ENCODE data around the gene MRPL55. TPM values are rescaled to one million over a fixed set of nuclear protein-coding genes. Genes with fewer than 3 reads are reported as not detected.

MRPL55 gene
- total RNA-seq, 2 experiments from 2014 or later, result 45.5 TPM

DNA sequence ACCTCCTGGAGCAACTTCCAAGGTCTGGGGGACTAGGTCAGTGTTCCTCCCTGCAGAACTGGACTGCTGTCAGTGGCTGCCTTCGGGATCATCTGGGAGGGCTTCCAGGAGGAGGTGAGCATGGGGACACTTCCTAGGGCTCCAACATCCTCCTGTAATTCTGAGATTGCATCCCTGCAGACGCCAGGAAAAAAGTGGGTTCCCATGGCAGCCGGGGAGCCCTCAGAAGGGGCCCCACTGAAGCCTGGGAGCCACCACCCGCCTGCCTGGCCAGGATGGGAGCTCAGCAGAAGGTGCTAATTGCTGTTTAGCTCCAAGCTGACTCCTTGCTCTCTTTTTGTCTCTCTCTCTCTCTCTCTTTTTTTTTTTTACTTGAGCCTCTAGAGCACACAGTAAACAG lies 42.7 kb downstream of the MRPL55 start:
- no peaks in the 10 kb centered on the region for H3K36me3 Mint-ChIP-seq (ENCODE audit: low read depth)
- no peaks in the 10 kb centered on the region for H3K9me3 Mint-ChIP-seq
- CTCF ChIA-PET, result interaction anchor here (0.6 kb wide), 1 partner anchor 22 kb away, joined by 5 read pairs; no protein-coding TSS in a partner anchor
- no peak overlapping the region for H3K4me3 Mint-ChIP-seq
- H3K4me1 Mint-ChIP-seq (ENCODE audit: low read depth), result no peaks in the 10 kb centered on the region
- peaks cover 8% of the 10 kb centered on the region for H3K27me3 Mint-ChIP-seq (ENCODE audit: low read depth)
- DNase-seq, result no peak
- intact Hi-C loops (cut with micrococcal nuclease), result no loop called here
- H3K27ac Mint-ChIP-seq, result no peak overlapping the region

DNA sequence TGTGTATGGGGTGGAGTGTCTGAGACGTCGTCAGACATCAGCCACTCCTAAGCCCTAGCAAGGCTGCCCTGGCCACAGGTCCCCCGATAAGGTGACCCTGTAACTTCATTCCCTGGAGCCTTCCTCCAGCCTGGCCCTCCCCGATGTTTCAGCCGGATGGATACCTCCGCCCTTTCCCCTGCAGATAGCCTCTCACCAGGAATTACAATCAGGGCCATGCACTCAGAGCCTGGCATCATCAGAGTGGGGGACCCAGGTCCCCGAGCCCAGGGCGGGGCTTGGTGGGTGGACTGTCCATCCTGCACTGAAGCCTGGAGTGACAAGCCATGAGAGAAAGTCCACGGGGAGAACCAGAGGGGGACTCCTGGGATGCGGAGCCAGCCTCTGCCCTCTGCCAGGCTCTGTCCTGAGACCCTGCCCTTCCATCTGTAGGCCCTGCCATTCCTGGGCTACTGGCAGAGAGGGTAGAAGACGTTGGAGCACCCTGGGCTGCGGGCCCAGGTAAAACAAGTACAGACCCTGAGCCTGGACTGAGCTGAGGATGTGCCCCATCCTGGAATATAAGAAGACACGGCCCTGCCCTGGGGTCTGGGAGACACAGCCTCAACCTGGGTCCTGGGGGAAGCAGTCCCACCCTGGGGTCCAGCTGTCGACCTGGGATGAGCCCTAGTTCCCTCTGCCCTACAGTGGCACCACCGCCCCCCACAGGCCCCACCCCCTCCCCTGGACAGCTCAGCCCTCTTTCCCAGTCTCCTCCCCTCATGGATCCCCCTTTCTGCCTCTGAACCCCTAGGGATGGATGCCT lies 43.4 kb downstream of the MRPL55 start:
- H3K27me3 Mint-ChIP-seq (ENCODE audit: low read depth), result peaks cover 15% of the 10 kb centered on the region
- no peak for DNase-seq
- intact Hi-C loops (cut with micrococcal nuclease), result no loop called here

DNA sequence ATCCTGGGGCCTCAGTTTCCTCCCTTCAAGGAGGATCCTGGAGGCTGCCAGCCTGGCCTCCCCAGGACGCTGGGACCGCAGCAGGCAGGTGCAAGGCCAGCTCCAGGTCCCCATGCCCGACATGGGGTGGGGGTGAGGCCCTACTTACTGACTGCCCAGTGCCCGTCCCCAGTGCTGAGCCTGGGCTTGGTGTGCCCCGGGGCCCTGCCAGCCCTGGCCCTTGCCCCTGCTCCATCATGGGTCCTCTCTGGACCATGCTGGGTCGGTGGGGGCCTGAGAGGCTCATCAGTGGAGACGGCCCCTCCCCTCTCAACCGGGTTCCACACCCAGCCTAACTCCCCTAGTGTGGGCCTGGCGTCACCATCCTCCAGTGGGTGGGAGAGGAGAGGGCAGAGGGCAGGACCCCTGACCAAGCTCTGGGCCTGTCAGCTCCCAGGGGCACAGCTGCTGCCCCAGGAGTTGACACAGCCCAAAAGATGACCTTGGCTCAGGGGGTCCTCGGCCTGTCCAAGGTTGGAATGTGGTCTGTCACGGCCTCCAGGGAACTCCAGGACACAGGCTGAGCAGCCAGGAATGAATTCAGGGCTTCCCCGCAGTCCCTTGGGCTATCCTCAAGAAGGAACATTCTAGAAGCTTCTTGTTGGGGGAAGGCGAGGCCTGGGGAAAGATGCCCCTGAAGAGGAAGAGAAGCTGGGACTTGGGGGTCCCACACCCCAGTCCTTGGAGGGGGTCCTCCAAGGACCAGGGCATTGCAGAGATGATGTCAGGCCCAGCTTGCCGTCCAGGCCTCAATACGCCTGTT lies 44.2 kb downstream of the MRPL55 start:
- intact Hi-C loops (cut with micrococcal nuclease), result no loop called here
- no peak overlapping the region for H3K4me3 Mint-ChIP-seq
- peaks cover 8% of the 10 kb centered on the region for H3K4me1 Mint-ChIP-seq (ENCODE audit: low read depth)
- H3K9me3 Mint-ChIP-seq, result no peaks in the 10 kb centered on the region
- no peak overlapping the region for H3K27ac Mint-ChIP-seq
- H3K27me3 Mint-ChIP-seq (ENCODE audit: low read depth), result peaks cover 20% of the 10 kb centered on the region
- H3K36me3 Mint-ChIP-seq (ENCODE audit: low read depth), result no peaks in the 10 kb centered on the region
- CTCF ChIA-PET, result no interaction called here
- no peak for DNase-seq

More for the DNA sequence above, 43.4 kb downstream of the MRPL55 start:
- no peak overlapping the region for H3K27ac Mint-ChIP-seq
- no peaks in the 10 kb centered on the region for H3K36me3 Mint-ChIP-seq (ENCODE audit: low read depth)
- H3K9me3 Mint-ChIP-seq, result no peaks in the 10 kb centered on the region
- no peak overlapping the region for H3K4me3 Mint-ChIP-seq
- H3K4me1 Mint-ChIP-seq (ENCODE audit: low read depth), result peaks cover 3% of the 10 kb centered on the region
- CTCF ChIA-PET, result interaction anchor here (0.6 kb wide), 1 partner anchor 22 kb away, joined by 5 read pairs; no protein-coding TSS in a partner anchor

DNA sequence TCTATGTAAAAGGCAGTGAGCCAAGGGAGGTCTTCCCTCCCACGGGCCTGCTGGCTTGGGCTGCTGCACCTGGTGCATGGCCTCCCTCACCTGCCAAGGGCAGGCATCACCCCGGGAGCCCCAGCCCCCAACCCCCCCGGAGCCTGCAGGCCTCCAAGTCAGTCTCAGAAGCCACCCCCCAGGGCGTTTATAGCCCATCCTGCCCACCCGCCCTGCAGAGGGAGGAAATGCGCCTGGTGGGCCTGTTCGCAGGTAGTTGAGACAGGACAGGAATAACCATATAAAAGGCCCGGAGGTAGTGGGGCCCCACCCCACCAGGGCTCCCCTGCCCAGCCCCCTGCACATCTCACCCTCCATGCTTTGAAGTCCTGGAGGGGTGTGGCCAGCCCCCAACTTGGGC lies 44.8 kb downstream of the MRPL55 start:
- intact Hi-C loops (cut with micrococcal nuclease), result no loop called here
- Mint-ChIP-seq H3K27ac (no peak overlapping the region), H3K4me3 (no peak overlapping the region), H3K4me1 (ENCODE audit: low read depth) (peaks cover 8% of the 10 kb centered on the region), H3K36me3 (ENCODE audit: low read depth) (no peaks in the 10 kb centered on the region), H3K27me3 (ENCODE audit: low read depth) (peaks cover 25% of the 10 kb centered on the region), H3K9me3 (no peaks in the 10 kb centered on the region)
- no peak for DNase-seq
- CTCF ChIA-PET, result no interaction called here

DNA sequence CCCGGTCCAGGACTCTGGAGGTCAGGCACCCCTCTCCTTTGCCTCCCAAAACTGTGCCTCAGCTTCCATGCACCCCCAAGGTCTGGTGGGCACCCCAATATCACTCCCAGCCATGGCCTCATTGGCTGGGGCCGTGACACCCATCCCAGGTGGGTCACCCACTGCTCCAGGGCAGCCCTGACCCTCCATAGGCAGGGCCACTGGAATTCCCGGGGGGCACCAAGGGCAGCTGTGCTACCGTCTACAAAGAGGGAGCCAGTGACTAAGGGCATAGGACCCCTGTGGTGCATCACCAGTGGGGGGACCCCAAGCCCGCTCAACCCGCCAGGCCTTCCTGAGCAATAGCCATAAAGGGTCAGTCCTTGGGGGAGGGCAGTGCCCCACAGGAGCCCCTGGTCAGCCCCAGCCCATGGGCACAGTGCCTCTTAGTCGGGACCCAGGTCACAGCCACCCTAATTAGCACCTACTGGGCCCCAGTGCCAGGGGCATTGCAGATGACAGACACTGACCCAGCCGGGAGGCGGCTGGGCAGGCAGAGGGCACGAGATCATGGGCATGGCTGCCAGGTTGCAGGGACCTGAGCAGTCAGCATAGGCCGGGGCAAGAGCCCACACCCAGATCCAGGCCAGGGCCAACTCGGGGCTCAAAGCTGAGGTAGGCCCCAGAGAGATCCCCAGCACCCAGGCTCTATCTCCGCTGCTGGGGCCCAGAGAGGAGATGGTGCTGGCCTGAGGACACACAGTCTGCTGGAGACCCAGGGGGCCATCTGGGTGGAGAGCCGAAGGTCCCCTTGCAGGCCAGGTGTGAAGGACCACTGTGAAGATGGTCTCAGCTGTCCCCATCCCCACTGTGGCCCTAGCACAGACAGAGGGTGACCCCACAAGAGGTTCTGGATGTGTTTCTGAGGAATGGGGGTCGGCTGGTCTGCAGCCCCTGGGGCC lies 45.6 kb downstream of the MRPL55 start:
- Mint-ChIP-seq H3K27ac (no peak overlapping the region), H3K36me3 (ENCODE audit: low read depth) (no peaks in the 10 kb centered on the region), H3K9me3 (no peaks in the 10 kb centered on the region), H3K4me3 (no peak overlapping the region), H3K4me1 (ENCODE audit: low read depth) (peaks cover 8% of the 10 kb centered on the region), H3K27me3 (ENCODE audit: low read depth) (peaks cover 29% of the 10 kb centered on the region)
- CTCF ChIA-PET, result no interaction called here
- DNase-seq, result no peak
- intact Hi-C loops (cut with micrococcal nuclease), result loop anchor here (1.0 kb wide), 1 partner anchor 39 kb away; no protein-coding TSS in a partner anchor

DNA sequence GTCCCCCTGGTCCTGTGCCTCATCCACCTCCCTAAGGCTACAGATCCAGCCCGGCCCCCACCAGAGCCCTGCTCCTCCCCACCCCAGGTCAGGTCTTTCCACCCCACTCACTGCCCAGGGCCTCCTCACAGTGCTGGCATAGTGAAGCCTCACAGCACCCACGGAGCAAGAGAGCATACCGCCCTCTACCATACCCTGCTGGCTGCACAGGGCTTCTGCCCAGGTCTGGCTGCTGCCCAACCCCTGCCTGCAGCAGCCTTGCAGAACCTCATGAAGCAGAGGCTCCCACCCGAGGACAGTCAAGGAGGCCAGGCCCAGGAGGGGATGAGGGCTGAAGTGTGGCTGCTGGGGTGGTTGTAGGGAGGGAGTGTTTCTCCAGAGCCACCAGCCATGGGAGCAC lies 46.3 kb downstream of the MRPL55 start:
- CTCF ChIA-PET, result no interaction called here
- Mint-ChIP-seq H3K4me1 (ENCODE audit: low read depth) (peaks cover 8% of the 10 kb centered on the region), H3K27me3 (ENCODE audit: low read depth) (peaks cover 34% of the 10 kb centered on the region), H3K27ac (no peak overlapping the region), H3K9me3 (no peaks in the 10 kb centered on the region), H3K4me3 (no peak overlapping the region), H3K36me3 (ENCODE audit: low read depth) (no peaks in the 10 kb centered on the region)
- no peak for DNase-seq
- intact Hi-C loops (cut with micrococcal nuclease), result loop anchor here (1.0 kb wide), 1 partner anchor 39 kb away; no protein-coding TSS in a partner anchor

DNA sequence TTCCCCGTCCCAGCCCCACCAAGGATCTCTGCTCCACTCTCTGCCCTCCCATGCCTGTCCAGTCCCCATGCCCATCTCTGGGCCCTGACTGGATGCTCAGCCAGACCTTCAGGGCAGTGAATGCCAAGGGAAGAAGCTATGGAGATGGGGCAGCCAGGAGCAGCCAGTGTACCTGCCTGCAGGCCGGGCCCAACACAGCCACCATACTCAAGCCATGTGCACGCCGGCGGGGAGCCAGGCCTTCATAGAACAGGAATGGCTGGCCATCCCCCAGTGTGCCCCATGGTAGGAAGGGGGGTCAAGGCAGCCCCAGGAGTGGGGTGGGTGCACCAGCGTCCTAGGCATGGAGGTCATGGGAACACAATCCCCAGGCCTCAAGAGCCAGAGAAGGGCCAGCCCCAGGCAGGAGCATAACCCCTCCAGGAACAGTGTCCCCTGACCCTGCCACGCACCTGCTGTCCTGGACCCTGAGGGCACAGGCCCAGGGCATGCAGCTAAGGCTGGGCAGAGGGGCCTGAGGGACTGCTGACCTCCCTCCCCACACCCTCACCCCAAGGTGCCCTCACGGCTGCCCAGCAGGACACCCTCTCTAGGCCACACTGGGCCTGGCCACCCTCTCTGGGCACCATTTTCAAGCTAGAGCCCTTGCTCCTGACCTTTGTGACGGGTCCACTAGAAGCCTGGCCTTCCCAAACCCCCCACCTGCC lies 46.9 kb downstream of the MRPL55 start:
- Mint-ChIP-seq H3K36me3 (ENCODE audit: low read depth) (no peaks in the 10 kb centered on the region), H3K4me1 (ENCODE audit: low read depth) (peaks cover 8% of the 10 kb centered on the region), H3K9me3 (no peaks in the 10 kb centered on the region), H3K27ac (no peak overlapping the region), H3K4me3 (no peak overlapping the region), H3K27me3 (ENCODE audit: low read depth) (peaks cover 38% of the 10 kb centered on the region)
- CTCF ChIA-PET, result no interaction called here
- intact Hi-C loops (cut with micrococcal nuclease), result no loop called here
- no peak for DNase-seq

DNA sequence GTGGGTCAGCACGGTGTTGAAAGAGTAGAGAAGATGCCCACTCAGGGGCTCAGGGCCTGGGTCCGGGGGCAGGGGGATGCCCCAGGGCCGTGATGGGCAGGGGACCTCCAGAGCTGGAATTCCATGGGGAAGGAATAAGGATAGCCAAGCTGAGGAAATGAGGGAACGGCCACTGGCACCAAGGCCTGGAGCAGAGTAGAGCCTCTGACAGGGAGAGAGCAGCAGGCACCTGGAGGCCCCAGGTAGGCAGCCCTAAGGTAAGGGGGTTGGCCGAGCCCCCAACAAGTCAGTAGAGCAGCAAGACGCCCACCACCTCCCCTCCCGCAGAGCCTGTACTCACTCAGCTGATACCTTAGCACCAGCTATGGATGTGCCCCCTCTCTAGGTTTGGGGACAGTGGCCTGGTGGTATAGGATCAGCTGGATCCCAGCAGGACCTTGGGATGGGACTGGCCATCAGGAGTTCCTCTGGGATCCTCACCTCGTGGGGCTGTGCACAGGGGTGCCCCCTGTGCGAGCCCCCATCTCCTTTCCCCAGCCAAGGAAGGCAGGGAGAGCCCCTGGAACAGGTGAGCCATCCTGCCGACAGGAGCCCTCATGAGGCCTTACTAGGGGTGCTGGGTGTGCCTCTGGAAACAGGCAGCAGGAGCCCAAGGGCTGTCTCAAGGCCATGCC lies 47.6 kb downstream of the MRPL55 start:
- Mint-ChIP-seq H3K27ac (no peak overlapping the region), H3K36me3 (ENCODE audit: low read depth) (no peaks in the 10 kb centered on the region), H3K4me1 (ENCODE audit: low read depth) (peaks cover 8% of the 10 kb centered on the region), H3K27me3 (ENCODE audit: low read depth) (peaks cover 34% of the 10 kb centered on the region), H3K4me3 (no peak overlapping the region), H3K9me3 (no peaks in the 10 kb centered on the region)
- CTCF ChIA-PET, result interaction anchor here (0.5 kb wide), 2 partner anchors 12 to 919 kb away, joined by 3 to 5 read pairs; no protein-coding TSS in a partner anchor
- intact Hi-C loops (cut with micrococcal nuclease), result no loop called here
- no peak for DNase-seq

DNA sequence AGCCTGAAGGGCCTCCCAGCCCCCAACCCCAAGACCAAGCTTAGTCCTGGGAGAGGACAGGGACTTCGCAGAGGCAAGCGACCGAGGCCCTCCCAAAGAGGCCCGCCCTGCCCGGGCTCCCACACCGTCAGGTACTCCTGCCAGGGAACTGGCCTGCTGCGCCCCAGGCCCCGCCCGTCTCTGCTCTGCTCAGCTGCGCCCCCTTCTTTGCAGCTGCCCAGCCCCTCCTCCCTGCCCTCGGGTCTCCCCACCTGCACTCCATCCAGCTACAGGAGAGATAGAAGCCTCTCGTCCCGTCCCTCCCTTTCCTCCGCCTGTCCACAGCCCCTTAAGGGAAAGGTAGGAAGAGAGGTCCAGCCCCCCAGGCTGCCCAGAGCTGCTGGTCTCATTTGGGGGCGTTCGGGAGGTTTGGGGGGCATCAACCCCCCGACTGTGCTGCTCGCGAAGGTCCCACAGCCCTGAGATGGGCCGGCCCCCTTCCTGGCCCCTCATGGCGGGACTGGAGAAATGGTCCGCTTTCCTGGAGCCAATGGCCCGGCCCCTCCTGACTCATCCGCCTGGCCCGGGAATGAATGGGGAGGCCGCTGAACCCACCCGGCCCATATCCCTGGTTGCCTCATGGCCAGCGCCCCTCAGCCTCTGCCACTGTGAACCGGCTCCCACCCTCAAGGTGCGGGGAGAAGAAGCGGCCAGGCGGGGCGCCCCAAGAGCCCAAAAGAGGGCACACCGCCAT lies 48.5 kb downstream of the MRPL55 start:
- no peak overlapping the region for H3K4me3 Mint-ChIP-seq
- intact Hi-C loops (cut with micrococcal nuclease), result no loop called here
- no peaks in the 10 kb centered on the region for H3K36me3 Mint-ChIP-seq (ENCODE audit: low read depth)
- CTCF ChIA-PET, result interaction anchor here (0.5 to 1.6 kb wide), 2 partner anchors 11 to 55 kb away, joined by 3 to 4 read pairs; no protein-coding TSS in a partner anchor
- DNase-seq, result no peak
- peaks cover 33% of the 10 kb centered on the region for H3K27me3 Mint-ChIP-seq (ENCODE audit: low read depth)
- H3K9me3 Mint-ChIP-seq, result no peaks in the 10 kb centered on the region
- H3K27ac Mint-ChIP-seq, result no peak overlapping the region
- H3K4me1 Mint-ChIP-seq (ENCODE audit: low read depth), result peaks cover 8% of the 10 kb centered on the region

DNA sequence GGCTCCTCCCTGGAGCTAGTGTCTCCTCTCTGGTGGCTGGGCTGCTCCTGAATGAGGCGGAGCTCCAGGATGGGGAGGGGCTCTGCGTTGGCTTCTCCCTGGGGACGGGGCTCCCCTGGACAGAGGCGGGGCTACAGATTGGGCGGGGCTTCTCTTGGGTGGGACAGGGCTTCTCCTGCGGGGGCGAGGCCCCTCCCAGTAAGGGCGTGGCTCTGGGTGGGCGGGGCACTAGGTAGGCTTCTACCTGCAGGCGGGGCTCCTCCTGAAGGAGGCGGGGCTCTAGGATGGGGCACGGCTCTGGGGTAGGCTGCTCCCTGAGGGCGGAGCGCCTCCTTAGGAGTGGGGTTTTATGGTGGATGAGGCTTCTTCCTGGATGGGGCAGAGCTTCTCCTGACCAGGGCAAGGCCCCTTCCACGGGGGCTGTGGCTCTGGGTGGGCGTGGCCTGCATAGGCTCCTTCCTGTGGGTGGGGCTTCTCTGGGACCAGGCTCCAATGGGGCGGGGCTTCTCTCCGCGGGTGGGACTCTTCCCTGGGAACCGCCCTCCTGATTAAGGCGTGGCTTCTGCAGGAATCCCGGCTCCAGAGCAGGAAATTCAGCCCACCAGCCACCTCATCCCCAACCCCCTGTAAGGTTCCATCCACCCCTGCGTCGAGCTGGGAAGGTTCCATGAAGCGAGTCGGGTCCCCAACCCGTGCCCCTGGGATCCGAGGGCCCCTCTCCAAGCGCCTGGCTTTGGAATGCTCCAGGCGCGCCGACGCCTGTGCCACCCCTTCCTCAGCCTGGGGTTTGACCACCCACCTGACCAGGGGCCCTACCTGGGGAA lies 49.3 kb downstream of the MRPL55 start:
- Mint-ChIP-seq H3K27me3 (ENCODE audit: low read depth) (peaks cover 31% of the 10 kb centered on the region), H3K27ac (no peak overlapping the region), H3K4me1 (ENCODE audit: low read depth) (peaks cover 8% of the 10 kb centered on the region), H3K4me3 (peak overlapping the region; percentile 48), H3K9me3 (no peaks in the 10 kb centered on the region), H3K36me3 (ENCODE audit: low read depth) (no peaks in the 10 kb centered on the region)
- CTCF ChIA-PET, result interaction anchor here (1.6 kb wide), 1 partner anchor 55 kb away, joined by 4 read pairs; no protein-coding TSS in a partner anchor
- intact Hi-C loops (cut with micrococcal nuclease), result no loop called here
- DNase-seq, result peak; percentile 72

Data from activated naive CD4-positive, alpha-beta T cell treated with anti-CD3 and anti-CD28 coated beads for 36 hours (primary cell).